GM12875 (cell line): ENCODE data around the gene FAM114A2.

Source experiments
- H3K4me3 ChIP-seq: one replicate; pipeline ENCODE4 v1.5.1; 2011; ENCODE audit warnings: low read depth, low read length, control low read depth
- TF ChIP-seq, protein P1 (sequence below): IDR thresholded peaks from 2 replicates; pipeline ENCODE4 v1.5.1; 2011; ENCODE audit warnings: low read depth, mild to moderate bottlenecking, control low read depth, inconsistent platforms, low read length, moderate library complexity, borderline replicate concordance; ENCODE audit not compliant: insufficient read depth

Gene FAM114A2

GRCh38 chr5:154060606-154061005 lies 21.9 kb upstream of the FAM114A2 start:
- H3K4me3 ChIP-seq: no peak overlapping the region
- TF ChIP-seq, protein P1, sequence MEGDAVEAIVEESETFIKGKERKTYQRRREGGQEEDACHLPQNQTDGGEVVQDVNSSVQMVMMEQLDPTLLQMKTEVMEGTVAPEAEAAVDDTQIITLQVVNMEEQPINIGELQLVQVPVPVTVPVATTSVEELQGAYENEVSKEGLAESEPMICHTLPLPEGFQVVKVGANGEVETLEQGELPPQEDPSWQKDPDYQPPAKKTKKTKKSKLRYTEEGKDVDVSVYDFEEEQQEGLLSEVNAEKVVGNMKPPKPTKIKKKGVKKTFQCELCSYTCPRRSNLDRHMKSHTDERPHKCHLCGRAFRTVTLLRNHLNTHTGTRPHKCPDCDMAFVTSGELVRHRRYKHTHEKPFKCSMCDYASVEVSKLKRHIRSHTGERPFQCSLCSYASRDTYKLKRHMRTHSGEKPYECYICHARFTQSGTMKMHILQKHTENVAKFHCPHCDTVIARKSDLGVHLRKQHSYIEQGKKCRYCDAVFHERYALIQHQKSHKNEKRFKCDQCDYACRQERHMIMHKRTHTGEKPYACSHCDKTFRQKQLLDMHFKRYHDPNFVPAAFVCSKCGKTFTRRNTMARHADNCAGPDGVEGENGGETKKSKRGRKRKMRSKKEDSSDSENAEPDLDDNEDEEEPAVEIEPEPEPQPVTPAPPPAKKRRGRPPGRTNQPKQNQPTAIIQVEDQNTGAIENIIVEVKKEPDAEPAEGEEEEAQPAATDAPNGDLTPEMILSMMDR: no peak

DNA sequence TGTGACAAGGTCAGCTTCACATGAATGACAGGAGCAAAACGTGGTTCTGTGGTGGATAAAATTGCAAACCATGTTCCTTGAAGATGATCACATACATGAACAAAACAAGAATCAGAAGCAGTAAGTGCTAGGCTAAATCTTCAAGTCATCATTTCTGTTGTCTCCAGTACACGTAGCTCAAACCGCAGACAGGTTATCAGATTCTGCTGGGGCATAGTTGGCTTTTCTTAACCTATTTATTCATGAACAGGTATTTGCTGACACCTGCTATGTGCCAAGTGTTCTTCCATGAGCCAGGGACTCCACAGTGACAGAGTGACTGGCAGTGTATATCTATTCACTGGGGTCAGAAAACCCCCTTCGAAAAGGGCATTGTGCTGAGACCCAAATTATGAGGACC lies 20.9 kb upstream of the FAM114A2 start:
- no peak overlapping the region for H3K4me3 ChIP-seq
- TF ChIP-seq, protein P1: no peak

DNA sequence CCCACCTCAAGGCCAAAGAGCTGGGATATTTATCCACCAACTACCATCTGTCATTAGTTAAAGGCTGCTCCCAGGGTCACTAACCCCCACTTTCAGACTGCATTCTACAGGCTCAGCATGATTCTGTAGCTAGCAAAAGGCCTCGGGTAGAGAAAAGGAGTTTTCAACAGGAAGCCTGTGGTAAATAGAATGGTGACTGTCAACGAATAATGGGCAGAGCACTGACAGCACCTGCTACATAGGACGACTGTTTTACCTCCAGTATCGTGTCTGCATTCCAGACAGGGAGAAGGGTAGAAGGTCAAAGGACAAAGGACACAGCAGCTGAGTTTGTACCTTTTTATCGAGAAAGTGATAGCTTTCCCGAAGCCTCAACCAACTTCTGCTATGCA lies 20.3 kb upstream of the FAM114A2 start:
- TF ChIP-seq, protein P1: no peak
- H3K4me3 ChIP-seq: no peak overlapping the region

DNA sequence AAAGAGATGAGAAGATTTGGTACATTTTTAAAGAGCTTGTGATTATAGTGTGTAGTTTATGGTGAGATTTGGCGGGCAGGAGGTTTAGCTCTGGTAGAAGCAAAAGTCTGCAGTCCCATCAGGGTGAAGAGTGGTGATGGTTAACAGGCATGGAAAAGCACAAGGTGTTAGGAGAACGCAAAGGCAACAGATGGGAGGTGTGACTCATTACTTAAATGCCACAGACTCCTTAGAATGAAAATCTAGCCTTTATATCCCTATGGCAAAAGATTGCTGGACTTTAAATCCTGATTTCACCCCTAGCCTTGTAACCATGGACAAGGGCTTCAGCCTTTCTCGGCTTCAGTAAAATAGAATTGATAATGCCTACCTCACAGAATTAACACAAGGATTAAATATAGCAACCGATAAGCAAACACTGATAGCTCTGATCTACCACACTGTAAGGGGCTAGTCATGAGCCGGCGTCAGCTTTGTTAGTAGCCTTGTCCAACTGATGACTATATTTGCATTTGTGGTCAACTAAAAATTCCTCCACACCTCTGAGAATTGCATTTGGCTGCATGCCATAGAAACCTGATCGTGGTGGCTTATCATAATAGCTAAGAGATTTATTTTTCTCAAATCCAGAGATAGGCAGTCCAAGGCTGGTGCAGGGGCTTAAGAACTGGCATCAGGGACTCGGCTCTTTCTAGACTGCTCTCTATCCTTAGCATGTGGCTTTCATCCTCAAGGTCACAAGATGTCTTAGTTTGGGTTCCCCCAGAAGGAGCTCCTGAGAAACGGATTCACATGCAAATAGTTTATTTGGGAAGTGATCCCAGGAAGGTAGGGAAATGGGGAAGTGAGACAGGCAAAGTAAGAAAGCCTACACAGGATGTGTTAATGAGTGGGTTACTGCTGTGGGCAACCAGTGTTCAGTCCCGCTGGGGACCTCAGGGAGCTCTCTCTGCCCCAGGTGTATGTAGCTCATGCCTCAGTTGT lies 19.6 kb upstream of the FAM114A2 start:
- TF ChIP-seq, protein P1: no peak
- H3K4me3 ChIP-seq: no peak overlapping the region

GRCh38 chr5:154055201-154055600 lies 16.5 kb upstream of the FAM114A2 start:
- H3K4me3 ChIP-seq: no peak overlapping the region
- TF ChIP-seq, protein P1: no peak

DNA sequence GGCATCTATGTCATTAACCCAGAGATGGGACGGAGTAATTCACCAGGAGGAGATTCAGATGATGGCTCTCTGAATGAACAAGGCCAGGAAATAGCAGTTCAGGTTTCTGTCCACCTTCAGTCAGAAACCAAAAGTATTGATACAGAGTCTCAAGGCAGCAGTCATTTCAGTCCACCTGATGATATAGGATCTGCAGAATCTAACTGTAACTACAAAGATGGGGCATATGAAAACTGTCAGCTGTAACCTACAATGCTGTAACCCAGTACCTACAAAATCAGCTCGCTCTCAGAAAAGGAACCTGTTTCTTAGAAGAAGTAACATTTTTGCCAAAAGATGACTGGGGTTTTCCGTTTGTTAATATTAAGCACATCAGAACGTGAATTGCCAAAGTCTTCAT lies 14.8 kb upstream of the FAM114A2 start:
- H3K4me3 ChIP-seq: no peak overlapping the region
- TF ChIP-seq, protein P1: no peak

DNA sequence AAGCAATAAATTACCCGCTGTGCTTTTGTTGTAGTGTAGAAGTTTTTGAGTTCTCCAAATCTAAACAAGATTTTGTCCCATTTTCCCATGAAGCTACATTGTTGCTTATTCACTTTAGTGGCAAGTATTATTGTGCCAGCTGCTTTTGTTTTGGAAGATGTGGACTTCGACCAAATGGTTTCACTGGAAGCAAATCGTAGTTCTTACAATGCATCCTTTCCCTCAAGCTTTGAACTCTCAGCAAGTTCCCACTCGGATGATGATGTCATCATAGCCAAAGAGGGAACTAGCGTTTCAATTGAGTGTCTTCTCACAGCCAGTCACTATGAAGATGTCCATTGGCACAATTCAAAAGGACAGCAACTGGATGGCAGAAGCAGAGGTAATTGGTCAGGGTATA lies 10.9 kb upstream of the FAM114A2 start:
- H3K4me3 ChIP-seq: no peak overlapping the region
- TF ChIP-seq, protein P1: no peak
